Erythroblast (primary cell): ENCODE results near the gene RAD51B.

Experiments used
- GATA1 ChIP-seq: IDR thresholded peaks from 2 replicates; pipeline ENCODE4 v1.6.1; 2011; ENCODE audit warnings: low read depth, mild to moderate bottlenecking, control low read depth, low read length, moderate library complexity
- POLR2A ChIP-seq: IDR thresholded peaks from 2 replicates; pipeline ENCODE4 v1.6.1; 2011; ENCODE audit warnings: mild to moderate bottlenecking, low read length

DNA sequence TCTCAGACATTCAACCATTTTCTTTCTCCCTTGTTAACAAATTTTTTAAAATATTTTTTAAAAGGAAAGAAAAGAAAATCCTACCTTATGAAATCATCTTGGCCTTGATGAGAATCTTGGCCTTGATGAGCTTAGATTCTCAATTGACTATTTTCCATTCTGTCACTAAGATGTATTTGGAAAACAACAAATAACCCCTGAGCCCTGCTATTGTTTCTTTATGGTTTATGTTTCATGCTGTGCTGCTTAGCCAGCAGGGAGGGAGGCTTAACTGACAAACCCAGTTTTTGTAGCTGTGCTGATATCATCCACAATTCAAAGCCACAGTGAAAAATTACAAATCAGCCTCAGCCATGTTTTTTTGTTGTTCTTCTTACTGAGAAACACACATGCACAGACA is 404.1 kb downstream of the RAD51B start:
- TF ChIP-seq GATA1 (no peak), POLR2A (no peak)
